Endothelial cell of umbilical vein (primary cell): ENCODE results near the gene SEMA6A. TPM values are rescaled to one million over a fixed set of nuclear protein-coding genes. Genes with fewer than 3 reads are reported as not detected.

Source experiments
- BruUV-seq: library from RNA; stranded (reverse); fragments of 400-500 nt; replicated peaks from 2 replicates; lab custom pipeline; 2021; lab: Mats Ljungman, UMichigan
- CTCF ChIA-PET: fragments of 300-600, 350-600 bp; sonication (Branson Sonifier 250); formaldehyde crosslinking; loops from one replicate; lab custom pipeline; 2021; ENCODE audit warnings: antibody characterized with exemption, inconsistent platforms; lab: Charles Lee
- POLR2A ChIA-PET: fragments of 300-600, 350-600 bp; sonication (Branson Sonifier 250); formaldehyde crosslinking; loops from one replicate; lab custom pipeline; 2021; ENCODE audit warnings: antibody characterized with exemption, inconsistent platforms; lab: Charles Lee
- DNase-seq: peaks from one replicate; pipeline ENCODE4 v3.0.0-alpha.2; 2011; ENCODE audit warnings: low read depth, low spot score
- FAIRE-seq: peaks from 2 replicates; lab custom pipeline; 2011; peaks lifted over from hg19 to GRCh38; lab: Jason Lieb, UNC
- H2AFZ ChIP-seq: 2 replicates; pipeline ENCODE4 v1.6.0; 2012; ENCODE audit warnings: low read depth, low read length, control low read depth, inconsistent platforms
- H3K27ac ChIP-seq: 2 replicates; pipeline ENCODE4 v1.5.1; 2011; ENCODE audit warnings: low read depth, mild to moderate bottlenecking, control low read depth, low read length, moderate library complexity; ENCODE audit not compliant: insufficient read depth
- H3K27me3 ChIP-seq, 2 experiments: 2 replicates each; pipeline versions ENCODE4 v1.6.0 to v1.6.1; 2011; ENCODE audit warnings: low read length in 2 of 2, mixed read lengths in 1 of 2; ENCODE audit not compliant: control insufficient read depth in 2 of 2, insufficient read depth in 2 of 2
- H3K36me3 ChIP-seq, 2 experiments: 2 replicates in 1 of 2; 3 replicates in 1 of 2; pipeline ENCODE4 v1.5.1; 2011; ENCODE audit warnings: low read length in 2 of 2, mild to moderate bottlenecking in 1 of 2, moderate library complexity in 1 of 2; ENCODE audit not compliant: control insufficient read depth in 2 of 2, insufficient read depth in 2 of 2; ENCODE audit errors: extremely low read depth in 1 of 2
- H3K4me1 ChIP-seq: 3 replicates; pipeline ENCODE4 v1.5.1; 2011; ENCODE audit warnings: mild to moderate bottlenecking, low read length; ENCODE audit not compliant: control insufficient read depth, insufficient read depth; ENCODE audit errors: extremely low read depth
- H3K4me2 ChIP-seq: 2 replicates; pipeline ENCODE4 v1.6.1; 2011; ENCODE audit warnings: low read length, control low read depth, mixed read lengths; ENCODE audit not compliant: insufficient read depth
- H3K4me3 ChIP-seq, 3 experiments: fragments of 200-600 bp in 1 of 3; sonication (generic), shearing (Covaris generic) in 1 of 3; replicated peaks in 1 of 3; 2 replicates each; pipeline ENCODE4 v1.5.1; 2011 to 2016; ENCODE audit warnings: control low read depth in 3 of 3, low read length in 3 of 3, mild to moderate bottlenecking in 2 of 3, inconsistent platforms in 1 of 3, low read depth in 1 of 3, moderate library complexity in 1 of 3; ENCODE audit not compliant: insufficient read depth in 1 of 3
- H3K79me2 ChIP-seq: 2 replicates; pipeline ENCODE4 v1.6.0; 2012; ENCODE audit warnings: low read length, inconsistent platforms; ENCODE audit not compliant: control insufficient read depth, insufficient read depth
- H3K9ac ChIP-seq: replicated peaks from 2 replicates; pipeline ENCODE3; 2011; ENCODE audit warnings: low read length, control low read depth; ENCODE audit not compliant: insufficient read depth; ENCODE audit errors: extremely low read depth
- H3K9me1 ChIP-seq: replicated peaks from 3 replicates; pipeline ENCODE4 v1.6.0; 2011; ENCODE audit warnings: mild to moderate bottlenecking, low read length; ENCODE audit not compliant: control insufficient read depth, insufficient read depth; ENCODE audit errors: extremely low read depth
- H3K9me3 ChIP-seq: replicated peaks from 2 replicates; pipeline ENCODE4 v1.5.1; 2012; ENCODE audit warnings: low read length, inconsistent platforms; ENCODE audit not compliant: control insufficient read depth, insufficient read depth
- H4K20me1 ChIP-seq: replicated peaks from 2 replicates; pipeline ENCODE3; 2011; ENCODE audit warnings: mild to moderate bottlenecking, low read length; ENCODE audit not compliant: control insufficient read depth, insufficient read depth; ENCODE audit errors: extremely low read depth
- CTCF ChIP-seq, 2 donors: IDR thresholded peaks; 1 replicate in 1 of 2; 2 replicates in 1 of 2; pipeline ENCODE4 v1.5.1; 2011; ENCODE audit warnings: low read length in 2 of 2, mild to moderate bottlenecking in 2 of 2, moderate library complexity in 2 of 2, control low read depth in 1 of 2, inconsistent platforms in 1 of 2, low read depth in 1 of 2; ENCODE audit not compliant: insufficient read depth in 1 of 2; ENCODE audit errors: extremely low read depth in 1 of 2
- EZH2 ChIP-seq: IDR thresholded peaks from 2 replicates; pipeline ENCODE4 v1.6.1; 2012; ENCODE audit warnings: borderline replicate concordance, low read depth, mild to moderate bottlenecking, moderate library complexity, low read length, inconsistent platforms; ENCODE audit not compliant: severe bottlenecking
- GATA2 ChIP-seq: IDR thresholded peaks from 2 replicates; pipeline ENCODE4 v1.7.0; 2011; ENCODE audit warnings: low read depth, mild to moderate bottlenecking, moderate library complexity, mixed read lengths, low read length; ENCODE audit not compliant: insufficient read length, insufficient read depth
- JUN ChIP-seq: IDR thresholded peaks from 2 replicates; pipeline ENCODE4 v1.6.1; 2011; ENCODE audit warnings: borderline replicate concordance, low read depth; ENCODE audit not compliant: insufficient read length, insufficient read depth
- MAX ChIP-seq: IDR thresholded peaks from 2 replicates; pipeline ENCODE4 v1.6.1; 2011; ENCODE audit not compliant: insufficient read depth, insufficient read length
- MYC ChIP-seq: IDR thresholded peaks from one replicate; pipeline ENCODE4 v1.6.1; 2011; ENCODE audit warnings: mild to moderate bottlenecking, low read depth, low read length
- POLR2A ChIP-seq: IDR thresholded peaks from 2 replicates; pipeline ENCODE4 v1.6.1; 2012; ENCODE audit warnings: low read depth, mild to moderate bottlenecking, control low read depth, low read length
- dilution Hi-C: fragments of 300-500 bp; cut with MboI; formaldehyde crosslinking; loops from one replicate; pipeline ENCODE4 v1.15.0; 2019; ENCODE audit warnings: low sequenced_read_pairs; ENCODE audit not compliant: extremely low pct_ligation_motif_present
- intact Hi-C: fragments of 100-400 bp; cut with micrococcal nuclease; formaldehyde crosslinking; loops from one replicate; pipeline ENCODE4 v1.10.0; 2022
- polyA plus RNA-seq, 4 experiments: library from polyadenylated mRNA; depleted of rRNA in 3 of 4; stranded (reverse) in 3 of 4; unstranded in 1 of 4; fragments of >200 nt; gene quantifications; 2 replicates each; pipeline versions ENCODE4 v1.2.1 to v1.2.3, GENCODE V29; 2011 to 2012; ENCODE audit warnings: missing spikeins in 1 of 4
- total RNA-seq: library from RNA; stranded (reverse); gene quantifications from 2 replicates; pipeline ENCODE4 v1.2.3, GENCODE V29; 2021

SEMA6A gene
- total and polyA plus RNA-seq, 2 donors (not counting 3 experiments of a cell fraction or from before 2014, with no cell fraction given), result 0.43 to 1.5 TPM

GRCh38 chr5:116506488-116506887, 68.1 kb downstream of the SEMA6A start:
- BruUV-seq, result no TSS peak
- no peaks in the 10 kb centered on the region for H4K20me1 ChIP-seq
- DNase-seq, result no peak
- H3K27ac ChIP-seq, result no peak overlapping the region
- no peak for FAIRE-seq
- no peaks in the 10 kb centered on the region for H3K9me3 ChIP-seq
- no peaks in the 10 kb centered on the region for H3K9me1 ChIP-seq
- POLR2A ChIA-PET, result no interaction called here
- intact Hi-C loops, result no loop called here
- dilution Hi-C loops, result no loop called here
- H3K4me2 ChIP-seq, result no peak overlapping the region
- no peaks in the 10 kb centered on the region for H3K36me3 ChIP-seq
- H3K4me1 ChIP-seq, result no peaks in the 10 kb centered on the region
- no peak for TF ChIP-seq MYC
- TF ChIP-seq JUN, result no peak
- no peak for TF ChIP-seq POLR2A
- no peak for TF ChIP-seq CTCF (IDR thresholded peaks at IDR 0.05; ENCODE audit: extremely low read depth in 1 of 2, insufficient read depth in 1 of 2, low read depth in 1 of 2, low read length in 2 of 2)
- no peaks in the 10 kb centered on the region for H3K27me3 ChIP-seq
- no peak overlapping the region for H2AFZ ChIP-seq
- no peak overlapping the region for H3K9ac ChIP-seq
- H3K79me2 ChIP-seq, result no peaks in the 10 kb centered on the region
- CTCF ChIA-PET, result no interaction called here
- H3K4me3 ChIP-seq, result no peak overlapping the region

- BruUV-seq, result no TSS peak
- POLR2A ChIA-PET, result no interaction called here
- Histone ChIP-seq H3K4me1 (no peaks in the 10 kb centered on the region), H3K27ac (no peak overlapping the region), H3K4me2 (no peak overlapping the region), H3K27me3 (no peaks in the 10 kb centered on the region), H4K20me1 (no peaks in the 10 kb centered on the region), H3K36me3 (no peaks in the 10 kb centered on the region), H2AFZ (no peak overlapping the region), H3K9me3 (no peaks in the 10 kb centered on the region), H3K79me2 (no peaks in the 10 kb centered on the region), H3K9me1 (no peaks in the 10 kb centered on the region), H3K9ac (no peak overlapping the region), H3K4me3 (no peak overlapping the region)
- CTCF ChIA-PET, result interaction anchor here (0.6 kb wide), 1 partner anchor 71 kb away, joined by 6 read pairs; no protein-coding TSS in a partner anchor
- DNase-seq (no peak), FAIRE-seq (no peak)
- intact Hi-C loops, result no loop called here
- dilution Hi-C loops, result no loop called here
- no peak for TF ChIP-seq MAX
- TF ChIP-seq CTCF (IDR thresholded peaks at IDR 0.05; ENCODE audit: extremely low read depth in 1 of 2, insufficient read depth in 1 of 2, low read depth in 1 of 2, low read length in 2 of 2), result no peak
- no peak for TF ChIP-seq POLR2A
- no peak for TF ChIP-seq MYC
- no peak for TF ChIP-seq EZH2
- no peak for TF ChIP-seq JUN
- TF ChIP-seq GATA2, result no peak
These were observed 69.9 kb downstream of the SEMA6A start for GRCh38 chr5:116504593-116505166.
